Epidermal melanocyte (primary cell): ENCODE measurements around the gene SCAF8.
"Not testable (repeated sequence)": the region's sequence is repeated elsewhere in the genome, so short reads cannot be mapped to it uniquely, and the experiment has no call there.

Experiments
- DNase-seq: peaks from one replicate; pipeline ENCODE4 v3.0.0; 2011; ENCODE audit warnings: low spot score; ENCODE audit not compliant: insufficient read length

SCAF8 gene

GRCh38 chr6:154783229-154783628 lies 50.0 kb downstream of the SCAF8 start:
- no peak for DNase-seq

- no peak for DNase-seq
These were observed 51.9 kb downstream of the SCAF8 start for GRCh38 chr6:154785075-154785474.

- DNase-seq: no peak
These were observed 53.1 kb downstream of the SCAF8 start for GRCh38 chr6:154786144-154786868.

- DNase-seq: no peak
These were observed 58.5 kb downstream of the SCAF8 start for GRCh38 chr6:154791556-154792317.

GRCh38 chr6:154792325-154792724 lies 59.1 kb downstream of the SCAF8 start:
- DNase-seq: no peak

GRCh38 chr6:154792761-154793160 lies 59.5 kb downstream of the SCAF8 start:
- no peak for DNase-seq

- no peak for DNase-seq
These were observed 63.3 kb downstream of the SCAF8 start for GRCh38 chr6:154796484-154796883.

- no peak for DNase-seq
These were observed 64.6 kb downstream of the SCAF8 start for GRCh38 chr6:154797857-154798256.

GRCh38 chr6:154800338-154800737 lies 67.1 kb downstream of the SCAF8 start:
- no peak for DNase-seq

GRCh38 chr6:154805288-154805911 lies 72.2 kb downstream of the SCAF8 start:
- DNase-seq: peak; percentile 63

GRCh38 chr6:154806804-154807203 lies 73.6 kb downstream of the SCAF8 start:
- no peak for DNase-seq

GRCh38 chr6:154811663-154812062 lies 78.4 kb downstream of the SCAF8 start:
- not testable (repeated sequence) for DNase-seq

- no peak for DNase-seq
These were observed 80.8 kb downstream of the SCAF8 start for GRCh38 chr6:154814063-154814462.

- DNase-seq: no peak
These were observed 83.0 kb downstream of the SCAF8 start for GRCh38 chr6:154815938-154816820.

GRCh38 chr6:154821099-154821498 lies 87.9 kb downstream of the SCAF8 start:
- DNase-seq: no peak

GRCh38 chr6:154821638-154822037 lies 88.4 kb downstream of the SCAF8 start:
- DNase-seq: no peak

- no peak for DNase-seq
These were observed 89.8 kb downstream of the SCAF8 start for GRCh38 chr6:154822947-154823558.

GRCh38 chr6:154824076-154824475 lies 90.9 kb downstream of the SCAF8 start:
- DNase-seq: no peak

- DNase-seq: no peak
These were observed 96.8 kb downstream of the SCAF8 start for GRCh38 chr6:154829970-154830369.

GRCh38 chr6:154830771-154831170 lies 97.6 kb downstream of the SCAF8 start:
- no peak for DNase-seq

- no peak for DNase-seq
These were observed 102.1 kb downstream of the SCAF8 start for GRCh38 chr6:154835307-154835706.
